ENCODE measurements around the gene MRPS9.

- TF ChIP-seq POLR2A (IDR thresholded peaks at IDR 0.05) (no peak), CTCF (IDR thresholded peaks at IDR 0.05) (no peak)
These were observed 14.9 kb downstream of the MRPS9 start for GRCh38 chr2:105052773-105053172.

All from testis (tissue), 2 donors.